GM18511 (cell line): ENCODE data around the gene CAMTA1.
"Not testable (repeated sequence)": the region's sequence is repeated elsewhere in the genome, so short reads cannot be mapped to it uniquely, and the experiment has no call there.

Source experiments
- ATAC-seq: cut with Tn5 transposase; IDR thresholded peaks from one replicate; pipeline ENCODE4 v1.9.1; 2021; ENCODE audit warnings: mild to moderate bottlenecking, moderate library complexity; ENCODE audit not compliant: unreplicated experiment

Gene CAMTA1

GRCh38 chr1:7127322-7128075, 342.2 kb downstream of the CAMTA1 start:
- no peak for ATAC-seq

DNA sequence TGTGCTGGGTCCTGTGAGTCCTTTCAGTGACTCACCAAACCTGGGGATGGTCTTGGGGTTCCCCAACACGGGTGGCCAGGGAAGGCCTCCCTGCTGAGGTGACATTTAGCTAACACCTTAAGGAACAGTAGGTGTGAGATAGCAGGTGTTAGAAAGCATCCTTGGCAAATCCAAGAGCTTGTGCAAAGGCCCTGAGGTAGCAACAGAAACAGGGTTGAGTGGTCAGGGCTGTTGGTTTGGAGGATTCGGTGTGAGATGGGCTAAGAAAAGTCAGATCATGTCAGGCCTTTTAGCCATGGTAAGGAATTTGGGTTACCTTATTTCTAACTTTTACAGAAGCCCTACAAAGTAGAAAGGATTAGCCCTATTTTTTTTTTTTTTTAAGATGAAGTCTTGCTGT, 343.0 kb downstream of the CAMTA1 start:
- no peak for ATAC-seq

GRCh38 chr1:7130127-7130526, 344.9 kb downstream of the CAMTA1 start:
- ATAC-seq = no peak

GRCh38 chr1:7135493-7135892, 350.2 kb downstream of the CAMTA1 start:
- no peak for ATAC-seq

DNA sequence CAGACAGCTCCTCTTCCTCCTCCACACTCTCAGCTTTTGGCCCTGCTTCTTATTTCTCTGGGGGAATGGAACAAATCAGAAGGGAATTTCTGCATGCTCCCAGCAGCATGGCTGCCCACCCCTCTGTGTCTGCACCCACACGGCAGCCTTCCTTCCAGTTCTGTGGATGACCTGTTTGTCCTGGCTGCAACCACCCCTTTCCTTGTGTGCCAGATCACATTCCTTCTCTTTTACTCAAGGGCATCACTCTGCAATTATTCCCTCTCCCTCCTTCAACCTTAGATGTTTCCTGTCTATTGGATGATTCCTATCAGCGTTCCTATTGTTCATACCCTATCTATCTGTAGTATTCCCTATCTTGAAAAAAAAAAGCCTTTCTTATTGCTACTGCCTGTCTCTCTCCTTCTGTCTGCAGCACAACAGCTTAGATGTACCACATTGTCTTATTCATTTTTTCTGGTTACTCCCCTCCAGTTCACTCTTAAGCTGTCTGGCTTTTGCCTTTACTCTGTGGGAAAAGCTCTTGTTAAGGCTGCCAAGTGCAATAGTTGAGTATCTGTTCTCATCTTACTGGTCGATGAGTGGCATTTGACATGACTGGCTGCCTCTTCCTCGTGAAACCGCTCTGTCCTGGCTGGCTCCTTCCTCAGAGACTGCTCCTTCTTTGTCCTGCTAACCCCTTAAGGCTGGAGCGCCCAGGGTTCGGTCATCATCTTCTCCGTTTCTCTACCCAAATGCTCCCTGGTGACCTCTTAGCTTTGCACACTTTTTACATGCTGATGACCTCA, 351.1 kb downstream of the CAMTA1 start:
- no peak for ATAC-seq

DNA sequence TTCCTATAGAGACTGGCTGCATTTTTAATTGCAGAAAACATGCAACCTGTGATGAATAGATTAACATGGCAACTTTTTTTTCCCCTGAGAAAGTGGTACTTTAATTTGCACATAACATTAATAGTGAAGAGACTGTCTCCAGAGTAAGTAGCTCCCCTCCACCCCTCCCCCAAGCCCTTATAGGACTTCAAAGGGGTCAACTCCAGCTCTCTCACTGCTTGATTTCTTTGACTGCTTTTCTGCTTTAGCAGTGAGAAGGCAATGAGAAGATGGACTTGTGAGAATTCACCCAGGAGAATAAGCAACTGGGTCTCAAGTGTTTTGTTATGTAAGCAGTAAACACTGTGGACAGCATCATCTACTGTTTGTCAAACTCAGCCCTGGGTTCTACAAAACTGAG, 355.0 kb downstream of the CAMTA1 start:
- no peak for ATAC-seq

DNA sequence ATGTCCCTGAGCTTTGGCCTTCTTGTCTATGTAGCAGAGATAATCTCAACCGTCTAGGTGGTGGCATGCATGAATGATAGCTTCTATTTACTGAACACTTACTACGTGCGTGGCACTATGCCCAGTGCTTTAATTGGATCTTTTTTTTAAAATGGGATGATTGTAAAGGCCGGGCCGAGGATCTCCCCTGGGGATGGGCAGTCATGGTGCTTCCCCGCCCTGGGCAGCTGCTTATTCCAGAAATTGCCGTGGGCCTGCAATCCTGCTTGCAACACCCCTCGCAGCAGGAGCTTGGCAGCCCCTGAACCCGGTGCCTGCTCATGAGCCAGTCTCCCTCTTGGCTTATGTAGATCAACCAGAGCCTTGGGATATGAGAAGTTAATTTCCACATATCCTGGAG, 360.7 kb downstream of the CAMTA1 start:
- no peak for ATAC-seq

GRCh38 chr1:7146710-7147109, 361.5 kb downstream of the CAMTA1 start:
- ATAC-seq = no peak

DNA sequence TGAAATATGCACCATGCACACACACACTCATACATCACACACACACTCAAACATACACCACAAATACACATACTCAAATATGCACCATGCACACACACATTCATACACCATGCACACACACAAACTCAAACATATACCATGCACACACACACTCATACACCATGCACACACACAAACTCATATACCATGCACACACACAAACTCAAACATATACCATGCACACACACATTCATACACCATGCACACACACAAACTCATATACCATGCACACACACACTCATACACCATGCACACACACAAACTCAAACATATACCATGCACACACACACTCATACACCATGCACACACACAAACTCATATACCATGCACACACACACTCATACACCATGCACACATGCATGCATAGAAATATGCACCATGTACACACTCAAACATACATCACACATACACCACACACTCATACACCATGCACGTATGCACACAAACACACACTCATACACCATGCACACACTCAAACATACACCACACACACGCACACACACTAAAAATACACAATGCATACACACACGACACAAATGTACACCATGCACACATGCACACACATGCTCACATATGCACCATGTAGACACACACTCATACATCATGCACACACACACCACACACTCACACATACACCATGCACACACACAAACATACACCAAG, 362.5 kb downstream of the CAMTA1 start:
- not testable (repeated sequence) for ATAC-seq

- no peak for ATAC-seq
These were observed 364.0 kb downstream of the CAMTA1 start for GRCh38 chr1:7149080-7149838.

GRCh38 chr1:7150724-7151280, 365.5 kb downstream of the CAMTA1 start:
- ATAC-seq = no peak

- ATAC-seq = no peak
These were observed 366.7 kb downstream of the CAMTA1 start for GRCh38 chr1:7151978-7152377.

- no peak for ATAC-seq
These were observed 367.4 kb downstream of the CAMTA1 start for GRCh38 chr1:7152655-7153054.

- ATAC-seq = no peak
These were observed 368.2 kb downstream of the CAMTA1 start for GRCh38 chr1:7153464-7153863.

DNA sequence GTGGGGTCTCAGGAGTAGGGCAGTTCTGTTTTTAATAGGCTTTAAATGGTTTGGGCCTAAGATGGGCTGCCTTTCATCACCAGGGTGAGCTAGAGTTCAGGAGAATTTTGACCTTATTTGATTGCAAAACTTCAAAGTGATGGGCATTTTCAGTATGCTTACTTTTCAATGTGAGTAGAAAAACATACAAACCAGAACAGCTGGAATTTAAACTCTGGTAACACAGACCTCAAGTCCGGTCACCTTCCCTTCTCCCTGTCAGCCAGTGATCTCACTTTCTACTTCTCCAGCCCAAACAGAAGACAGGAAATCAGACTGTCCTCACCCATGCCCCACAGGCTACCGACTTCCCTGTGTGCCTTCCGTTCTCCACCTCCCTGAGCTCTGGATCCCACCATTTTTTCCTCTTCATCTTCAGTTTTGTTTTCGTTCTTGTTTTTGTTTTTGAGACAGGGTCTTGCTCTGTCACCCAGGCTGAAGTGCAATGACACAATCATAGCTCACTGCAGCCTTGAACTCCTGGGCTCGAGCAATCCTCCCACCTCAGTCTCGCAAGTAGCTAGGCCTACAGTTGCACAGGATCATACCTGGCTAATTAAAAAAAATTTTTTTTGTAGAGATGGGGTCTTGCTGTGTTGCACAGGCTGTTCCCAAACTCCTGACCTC, 374.0 kb downstream of the CAMTA1 start:
- ATAC-seq = no peak

DNA sequence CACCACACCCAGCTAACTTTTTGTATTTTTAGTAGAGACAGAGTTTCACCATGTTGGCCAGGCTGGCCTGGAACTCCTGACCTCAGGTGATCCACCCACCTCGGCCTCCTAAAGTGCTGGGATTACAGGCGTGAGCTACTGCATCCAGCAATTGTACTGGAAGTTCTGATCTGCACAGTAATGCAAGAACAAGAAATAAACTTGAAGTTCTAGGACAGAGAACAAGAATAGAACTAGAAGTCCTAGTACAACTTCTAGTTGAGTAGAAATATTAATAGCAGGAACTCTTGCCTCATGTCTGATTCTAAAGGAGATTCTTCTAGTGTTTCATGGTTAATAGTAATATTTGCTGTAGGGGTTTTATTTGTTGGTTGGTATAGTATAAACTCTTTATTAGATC, 383.3 kb downstream of the CAMTA1 start:
- not testable (repeated sequence) for ATAC-seq

GRCh38 chr1:7171168-7171567, 385.9 kb downstream of the CAMTA1 start:
- ATAC-seq = no peak

- ATAC-seq = no peak
These were observed 386.3 kb downstream of the CAMTA1 start for GRCh38 chr1:7171574-7171973.

GRCh38 chr1:7172804-7173203, 387.6 kb downstream of the CAMTA1 start:
- no peak for ATAC-seq

GRCh38 chr1:7174561-7174960, 389.3 kb downstream of the CAMTA1 start:
- ATAC-seq = no peak
